Umbilical cord (tissue), 2 donors: ENCODE measurements around the gene TPRX1. TPM values are rescaled to one million over a fixed set of nuclear protein-coding genes. Genes with fewer than 3 reads are reported as not detected.
"Not testable (repeated sequence)": the region's sequence is repeated elsewhere in the genome, so short reads cannot be mapped to it uniquely, and the experiment has no call there.

ENCODE experiments used
- DNase-seq: peaks from one replicate; pipeline ENCODE4 v3.0.0-alpha.2; 2015; ENCODE audit warnings: low spot score
- total RNA-seq: library from RNA; depleted of rRNA; stranded (reverse); fragments of >200 nt; gene quantifications from one replicate; pipeline ENCODE4 v1.2.3, GENCODE V29; 2014; ENCODE audit warnings: low replicate concordance; ENCODE audit not compliant: insufficient read depth

TPRX1 gene
- total RNA-seq, 1 donor from 2014 or later = not detected

DNA sequence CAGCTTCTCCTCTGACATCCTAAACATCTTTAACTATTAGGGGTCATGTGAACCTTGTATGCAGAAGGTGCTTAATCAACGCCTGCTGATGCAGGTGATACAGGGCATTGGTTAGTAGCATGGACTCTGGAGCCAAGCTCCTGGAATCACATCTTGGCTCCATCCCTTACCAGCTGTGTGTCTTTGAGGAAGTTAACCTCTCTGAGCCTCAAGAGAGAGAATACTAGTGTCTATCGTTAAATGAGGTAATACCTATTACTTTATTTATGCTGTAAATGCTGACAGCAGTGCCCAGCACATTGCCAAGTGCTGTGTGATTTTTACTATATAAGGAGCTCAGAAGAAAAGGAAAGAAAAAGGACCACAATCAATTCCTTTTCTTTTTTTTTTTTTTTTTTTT lies 37.0 kb downstream of the TPRX1 start:
- no peak for DNase-seq

GRCh38 chr19:47766670-47767069 lies 37.7 kb downstream of the TPRX1 start:
- DNase-seq = no peak

- no peak for DNase-seq
Observed at GRCh38 chr19:47766359-47766620, 38.1 kb downstream of the TPRX1 start.

GRCh38 chr19:47765523-47766358 lies 38.6 kb downstream of the TPRX1 start:
- peak; percentile 42 for DNase-seq

DNA sequence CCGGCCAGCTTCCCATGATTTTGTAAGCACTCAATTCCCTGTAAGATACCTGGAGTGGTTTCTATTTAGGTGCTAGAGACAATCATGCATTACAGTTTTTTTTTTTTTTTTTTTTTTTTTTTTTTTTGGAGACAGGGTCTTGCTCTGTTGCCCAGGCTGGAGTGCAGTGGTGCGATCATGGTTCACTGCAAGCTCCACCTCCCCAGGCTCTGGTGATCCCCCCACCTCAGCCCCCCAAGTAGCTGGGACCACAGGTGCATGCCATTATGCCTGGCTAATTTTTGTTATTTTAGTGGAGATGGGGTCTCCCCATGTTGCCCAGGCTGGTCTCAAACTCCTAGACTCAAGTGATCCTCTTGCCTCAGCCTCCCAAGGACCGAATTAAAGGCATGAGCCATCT lies 39.6 kb downstream of the TPRX1 start:
- not testable (repeated sequence) for DNase-seq

- no peak for DNase-seq
Observed at GRCh38 chr19:47762615-47763308, 41.6 kb downstream of the TPRX1 start.

GRCh38 chr19:47762151-47762550 lies 42.2 kb downstream of the TPRX1 start:
- DNase-seq = no peak

DNA sequence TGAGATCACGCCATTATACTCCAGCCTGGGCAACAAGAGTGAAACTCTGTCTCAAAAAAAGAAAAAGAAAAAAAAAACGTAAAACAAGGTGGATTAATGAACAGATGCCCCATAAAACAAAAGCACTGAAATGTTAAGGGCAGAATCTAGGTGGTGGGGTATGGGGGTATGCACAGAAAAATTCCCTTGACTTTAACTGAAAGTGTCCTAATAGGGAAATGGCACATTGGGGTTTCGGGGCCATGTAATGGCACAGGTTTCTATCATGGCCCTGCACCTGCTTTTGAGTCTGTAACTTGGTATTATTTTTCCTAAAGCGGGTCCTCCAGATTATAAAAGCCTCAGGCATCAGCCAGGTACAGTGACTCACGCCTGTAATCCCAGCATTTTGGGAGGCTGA lies 42.8 kb downstream of the TPRX1 start:
- no peak for DNase-seq

DNA sequence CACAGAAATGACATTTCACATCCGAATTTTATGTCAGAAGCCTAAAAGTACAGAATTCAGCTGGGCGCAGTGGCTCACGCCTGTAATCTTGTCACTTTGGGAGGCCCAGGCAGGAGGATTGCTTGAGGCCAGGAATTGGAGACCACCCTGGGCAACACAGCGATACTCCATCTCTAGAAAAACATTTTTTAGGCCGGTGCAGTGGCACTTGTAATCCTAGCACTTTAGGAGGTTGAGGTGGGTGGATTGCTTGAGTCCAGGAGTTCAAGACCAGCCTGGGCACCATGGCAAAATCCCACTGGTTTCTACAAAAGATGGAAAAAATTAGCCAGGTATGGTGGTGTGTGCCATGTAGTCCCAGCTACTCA lies 43.7 kb downstream of the TPRX1 start:
- no peak for DNase-seq

- DNase-seq = no peak
Observed at GRCh38 chr19:47758443-47758804, 45.9 kb downstream of the TPRX1 start.

DNA sequence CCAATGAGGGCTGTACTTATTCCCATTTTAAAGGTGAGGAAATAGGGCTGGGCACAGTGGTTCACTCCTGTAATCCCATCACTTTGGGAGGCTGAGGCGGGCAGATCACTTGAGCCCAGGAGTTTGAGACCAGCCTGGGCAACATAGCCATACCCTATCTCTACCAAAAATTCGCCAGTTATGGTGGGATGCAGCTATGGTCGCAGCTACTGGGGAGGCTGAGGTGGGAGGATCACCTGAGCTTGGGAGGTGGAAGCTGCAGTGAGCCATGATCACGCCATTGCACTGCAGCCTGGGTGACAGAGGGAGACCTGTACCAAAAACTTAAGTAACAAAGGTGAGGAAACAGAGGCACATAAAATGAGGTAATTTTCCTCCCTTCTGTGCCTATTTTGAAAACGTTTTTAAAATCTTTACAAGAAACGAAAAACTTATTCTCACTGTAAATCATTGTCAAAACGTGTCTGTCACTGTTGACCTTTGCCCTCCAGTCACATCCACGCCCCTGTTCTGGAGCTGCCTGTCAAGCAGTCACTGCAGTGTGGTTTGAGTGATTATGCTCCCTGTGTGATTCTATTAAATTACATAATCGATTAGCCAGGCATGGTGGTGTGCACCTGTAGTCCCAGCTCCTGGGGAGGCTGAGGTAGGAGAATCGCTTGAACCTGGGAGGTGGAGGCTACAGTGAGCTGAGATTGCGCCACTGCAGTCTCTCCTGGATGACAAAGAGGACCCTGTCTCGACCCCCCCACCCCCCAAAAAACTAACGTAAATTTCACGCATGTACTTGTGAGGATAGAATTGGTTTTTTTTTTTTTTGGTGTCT lies 46.5 kb downstream of the TPRX1 start:
- DNase-seq = no peak

- DNase-seq = no peak
Observed at GRCh38 chr19:47756953-47757608, 47.3 kb downstream of the TPRX1 start.

DNA sequence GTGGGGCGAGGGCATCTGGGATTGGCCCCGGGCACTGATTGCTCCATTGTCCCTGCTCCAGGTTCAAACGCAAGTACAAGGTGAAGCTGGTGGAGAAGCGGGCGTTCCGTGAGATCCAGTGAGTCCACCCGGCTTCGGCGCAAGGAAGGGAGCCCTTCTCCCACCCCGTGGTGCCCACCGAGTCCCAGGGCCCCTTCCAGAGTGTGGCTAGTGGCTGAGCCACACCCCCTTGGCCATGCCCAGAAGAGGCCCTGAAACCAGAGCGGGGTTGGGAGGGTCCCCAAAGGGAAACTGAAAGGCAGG lies 47.8 kb downstream of the TPRX1 start:
- no peak for DNase-seq

DNA sequence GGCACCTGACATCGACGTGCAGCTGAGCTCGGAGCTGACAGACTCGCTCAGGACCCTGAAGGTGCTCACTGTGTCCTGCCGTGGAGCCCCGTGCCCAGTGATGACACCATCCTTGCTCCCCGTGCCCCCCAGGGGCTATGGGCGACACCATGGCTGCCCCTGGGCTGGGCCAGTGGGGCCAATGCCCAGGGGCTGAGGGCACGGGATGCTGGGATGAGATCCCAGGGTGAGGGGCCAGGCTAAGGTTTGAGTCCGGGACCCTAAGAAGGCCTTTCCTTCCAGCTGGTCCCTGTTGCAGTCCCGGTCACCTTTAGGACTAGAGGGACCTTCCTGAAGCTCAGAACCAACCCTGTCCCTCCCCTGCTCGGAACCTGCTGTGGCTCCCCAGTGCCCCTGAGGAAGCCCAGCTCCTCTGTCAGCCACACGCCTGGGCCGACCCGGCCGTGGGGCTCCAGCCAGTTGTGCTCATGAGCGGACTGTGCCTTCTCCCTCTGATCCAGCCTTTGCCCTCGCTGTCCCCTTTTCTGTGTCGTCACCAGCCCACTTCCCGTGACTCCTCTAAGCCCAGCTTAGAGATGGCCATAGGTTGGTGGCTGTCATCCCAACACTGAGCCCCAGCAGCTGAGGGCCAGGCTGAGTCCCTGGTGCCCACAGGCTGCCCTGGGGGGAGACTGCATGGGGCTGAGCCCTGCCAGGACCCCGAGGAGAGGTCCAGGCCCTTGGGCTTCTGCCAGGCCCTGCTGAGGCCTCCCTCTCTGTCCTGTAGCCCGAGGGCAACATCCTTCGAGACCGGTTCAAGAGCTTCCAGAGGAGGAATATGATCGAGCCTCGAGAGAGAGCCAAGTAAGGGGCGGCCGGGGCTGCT lies 48.4 kb downstream of the TPRX1 start:
- no peak for DNase-seq

- DNase-seq = no peak
Observed at GRCh38 chr19:47755065-47755761, 49.1 kb downstream of the TPRX1 start.

GRCh38 chr19:47754206-47755064 lies 49.9 kb downstream of the TPRX1 start:
- DNase-seq = no peak

- no peak for DNase-seq
Observed at GRCh38 chr19:47752440-47753211, 51.7 kb downstream of the TPRX1 start.
